Chondrocyte (in vitro differentiated cells): ENCODE measurements around the gene POM121. TPM values are rescaled to one million over a fixed set of nuclear protein-coding genes. Genes with fewer than 3 reads are reported as not detected.
"Not testable (repeated sequence)": the region's sequence is repeated elsewhere in the genome, so short reads cannot be mapped to it uniquely, and the experiment has no call there.

ENCODE experiments used
- DNase-seq: peaks from one replicate; pipeline ENCODE4 v3.0.0; 2021; ENCODE audit warnings: mixed read lengths, low spot score
- H3K27ac Mint-ChIP-seq: one replicate; pipeline ENCODE4 v1.8.0; 2021; ENCODE audit warnings: mild to moderate bottlenecking, moderate library complexity, mixed read lengths; ENCODE audit not compliant: unreplicated experiment
- H3K27me3 Mint-ChIP-seq: 2 replicates; pipeline ENCODE4 v1.8.0; 2021; ENCODE audit warnings: low read depth, mixed read lengths
- H3K36me3 Mint-ChIP-seq: 2 replicates; pipeline ENCODE4 v1.8.0; 2021; ENCODE audit warnings: low read depth, mixed read lengths
- H3K4me1 Mint-ChIP-seq: 2 replicates; pipeline ENCODE4 v1.8.0; 2021; ENCODE audit warnings: low read depth, mild to moderate bottlenecking, mixed read lengths
- H3K4me3 Mint-ChIP-seq: one replicate; pipeline ENCODE4 v1.8.0; 2021; ENCODE audit warnings: mild to moderate bottlenecking, moderate library complexity, mixed read lengths; ENCODE audit not compliant: unreplicated experiment
- H3K9me3 Mint-ChIP-seq: 2 replicates; pipeline ENCODE4 v1.8.0; 2021; ENCODE audit warnings: low read depth, mixed read lengths
- CTCF ChIP-seq: fragments of 200-600 bp; sonication (generic); IDR thresholded peaks from 2 replicates; pipeline ENCODE4 v1.5.0; 2021; ENCODE audit warnings: antibody characterized with exemption, mild to moderate bottlenecking, moderate library complexity
- long read RNA-seq: library from polyadenylated mRNA; stranded (forward); transcript quantifications from one replicate; pipeline ENCODE4 v2.0.0, GENCODE V29; 2021
- total RNA-seq: library from RNA; stranded (reverse); gene quantifications from 3 replicates; pipeline ENCODE4 v1.2.1, GENCODE V29; 2021

The POM121 gene
- 30.7 to 36.1 TPM (median 34.0 TPM) in 3 replicates for total RNA-seq
- long read RNA-seq, partial matches to known transcripts: 25 of 30 reads
- long read RNA-seq, other reads (novel, unspliced or antisense): 5 of 30 reads

GRCh38 chr7:72924733-72925545, at the start of gene POM121:
TSS of gene POM121 (plus strand) at chr7:72925095. CDS start at chr7:72925122, 27 bp downstream.
- Mint-ChIP-seq H3K36me3 (peaks cover 20% of the 10 kb centered on the region), H3K27ac (peak within 1 kb of the TSS; percentile 99), H3K4me1 (peaks cover 28% of the 10 kb centered on the region), H3K4me3 (peak within 1 kb of the TSS; percentile 96), H3K9me3 (no peaks in the 10 kb centered on the region), H3K27me3 (no peaks in the 10 kb centered on the region)
- no peak for TF ChIP-seq CTCF
- DNase-seq: peak; percentile 94

GRCh38 chr7:72879079-72879736, 45.7 kb upstream of the POM121 start:
- Mint-ChIP-seq H3K4me1 (peaks cover 19% of the 10 kb centered on the region), H3K4me3 (peak overlapping the region; percentile 97), H3K27ac (peak overlapping the region; percentile 97)
- not testable (repeated sequence) for H3K27me3 Mint-ChIP-seq, H3K36me3 Mint-ChIP-seq, H3K9me3 Mint-ChIP-seq
- TF ChIP-seq CTCF: peak; percentile 22
- peak; percentile 93 for DNase-seq

- not testable (repeated sequence) for H3K9me3 Mint-ChIP-seq, DNase-seq, H3K27me3 Mint-ChIP-seq, H3K36me3 Mint-ChIP-seq
- peaks cover 19% of the 10 kb centered on the region for H3K4me1 Mint-ChIP-seq
- peak overlapping the region; percentile 97 for H3K27ac Mint-ChIP-seq
- peak overlapping the region; percentile 97 for H3K4me3 Mint-ChIP-seq
Observed at GRCh38 chr7:72879737-72880215, 45.1 kb upstream of the POM121 start.

- H3K4me1 Mint-ChIP-seq, H3K9me3 Mint-ChIP-seq, DNase-seq, H3K4me3 Mint-ChIP-seq, H3K27me3 Mint-ChIP-seq, H3K27ac Mint-ChIP-seq: not testable (repeated sequence)
- peaks cover 18% of the 10 kb centered on the region for H3K36me3 Mint-ChIP-seq
Observed at GRCh38 chr7:72891750-72892149, 33.1 kb upstream of the POM121 start.

GRCh38 chr7:72904740-72905139, 20.2 kb upstream of the POM121 start:
- not testable (repeated sequence) for H3K27me3 Mint-ChIP-seq, DNase-seq, H3K36me3 Mint-ChIP-seq, H3K4me3 Mint-ChIP-seq, H3K27ac Mint-ChIP-seq, H3K4me1 Mint-ChIP-seq, H3K9me3 Mint-ChIP-seq

- not testable (repeated sequence) for H3K4me1 Mint-ChIP-seq, H3K27me3 Mint-ChIP-seq, H3K9me3 Mint-ChIP-seq, DNase-seq, H3K4me3 Mint-ChIP-seq, H3K27ac Mint-ChIP-seq
- peaks cover 10% of the 10 kb centered on the region for H3K36me3 Mint-ChIP-seq
Observed at GRCh38 chr7:72908422-72908821, 16.5 kb upstream of the POM121 start.

GRCh38 chr7:72911395-72911794, 13.5 kb upstream of the POM121 start:
- not testable (repeated sequence) for H3K27me3 Mint-ChIP-seq, H3K27ac Mint-ChIP-seq, H3K9me3 Mint-ChIP-seq, H3K4me1 Mint-ChIP-seq, DNase-seq, H3K4me3 Mint-ChIP-seq
- peaks cover 14% of the 10 kb centered on the region for H3K36me3 Mint-ChIP-seq

GRCh38 chr7:72913750-72914149, 11.1 kb upstream of the POM121 start:
- H3K27me3 Mint-ChIP-seq, H3K4me3 Mint-ChIP-seq, H3K27ac Mint-ChIP-seq, H3K4me1 Mint-ChIP-seq, DNase-seq, H3K9me3 Mint-ChIP-seq: not testable (repeated sequence)
- peaks cover 14% of the 10 kb centered on the region for H3K36me3 Mint-ChIP-seq
